HG03196 (cell line): ENCODE data around the gene GCC2.
"Not testable (repeated sequence)": the region's sequence is repeated elsewhere in the genome, so short reads cannot be mapped to it uniquely, and the experiment has no call there.

ENCODE experiments used
- ATAC-seq: cut with Tn5 transposase; IDR thresholded peaks from one replicate; pipeline ENCODE4 v1.9.1; 2021; ENCODE audit not compliant: unreplicated experiment

GCC2 gene

DNA sequence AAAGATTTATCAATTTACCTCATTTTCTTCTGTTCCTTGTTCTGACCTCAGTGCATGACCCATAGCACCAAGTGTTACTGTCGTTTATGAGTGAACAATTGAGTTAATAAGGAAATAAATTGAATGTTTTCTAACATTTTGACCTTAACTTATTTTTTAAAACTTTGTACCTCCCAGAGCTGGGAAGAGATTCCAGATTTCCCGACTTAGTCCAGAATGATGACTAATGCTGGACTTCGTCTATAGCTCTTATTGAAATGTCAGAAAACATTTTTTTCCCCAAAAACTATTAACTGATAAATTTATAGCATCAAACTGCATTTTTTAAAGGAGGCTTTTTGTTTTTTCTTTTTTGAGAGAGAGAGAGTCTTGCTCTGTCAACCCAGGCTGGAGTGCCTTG is 63.4 kb downstream of the GCC2 start:
- not testable (repeated sequence) for ATAC-seq

DNA sequence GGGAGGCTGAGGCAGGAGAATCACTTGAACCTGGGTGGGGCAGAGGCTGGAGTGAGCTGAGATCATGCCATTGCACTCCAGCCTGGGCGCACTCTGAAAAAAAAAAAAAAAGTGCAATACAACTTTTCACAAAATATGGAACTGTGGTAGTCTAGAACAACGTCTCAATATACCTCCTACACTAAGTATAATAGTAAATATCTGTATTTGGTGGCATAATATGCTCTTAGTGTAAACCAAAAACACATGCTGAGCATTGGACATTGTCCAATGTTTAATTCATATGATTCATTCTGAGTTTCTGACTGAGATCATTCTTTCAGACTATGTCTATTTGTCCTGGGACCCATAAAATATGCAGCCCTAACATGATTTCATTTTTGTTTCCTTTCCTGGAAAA is 65.5 kb downstream of the GCC2 start:
- ATAC-seq, result not testable (repeated sequence)

DNA sequence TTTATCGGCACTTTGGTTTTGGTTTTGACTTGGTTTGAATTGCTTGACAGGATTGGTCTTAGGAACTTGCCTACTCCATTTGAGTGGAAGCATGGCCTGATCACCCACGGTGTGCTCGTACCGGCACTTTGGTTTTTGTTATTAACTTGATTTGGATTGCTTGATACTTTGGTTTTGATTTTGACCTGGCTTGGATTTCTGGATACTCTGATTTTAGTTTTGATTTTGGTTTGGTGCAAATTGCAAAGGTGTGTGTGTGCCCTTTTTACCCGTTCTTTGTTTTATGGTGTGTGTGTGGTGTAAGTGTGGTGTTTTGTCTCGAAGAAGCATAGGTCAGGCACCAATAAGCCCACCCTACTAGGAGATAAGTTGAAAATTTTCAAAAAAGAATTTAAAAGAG is 75.7 kb downstream of the GCC2 start:
- ATAC-seq, result not testable (repeated sequence)

DNA sequence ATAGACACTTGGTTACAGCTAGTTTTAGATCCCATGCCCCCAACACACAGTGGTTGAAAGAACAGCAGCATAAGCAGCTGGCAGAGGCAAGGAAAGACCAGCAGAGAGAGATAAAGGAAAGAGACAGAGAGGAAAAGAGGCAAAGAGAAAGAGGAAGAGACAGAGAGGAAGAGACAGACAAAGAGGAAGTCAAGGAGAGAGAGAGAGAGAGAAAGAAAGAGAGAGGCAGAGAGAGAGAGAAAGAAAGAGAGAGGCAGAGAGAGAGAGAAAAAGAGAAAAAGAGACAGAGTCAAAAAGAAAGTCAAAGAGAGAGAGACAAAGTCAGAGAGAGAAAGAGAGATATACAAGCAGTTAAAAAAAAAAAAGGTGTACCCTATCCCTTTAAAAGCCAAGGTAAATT is 76.3 kb downstream of the GCC2 start:
- ATAC-seq, result not testable (repeated sequence)

DNA sequence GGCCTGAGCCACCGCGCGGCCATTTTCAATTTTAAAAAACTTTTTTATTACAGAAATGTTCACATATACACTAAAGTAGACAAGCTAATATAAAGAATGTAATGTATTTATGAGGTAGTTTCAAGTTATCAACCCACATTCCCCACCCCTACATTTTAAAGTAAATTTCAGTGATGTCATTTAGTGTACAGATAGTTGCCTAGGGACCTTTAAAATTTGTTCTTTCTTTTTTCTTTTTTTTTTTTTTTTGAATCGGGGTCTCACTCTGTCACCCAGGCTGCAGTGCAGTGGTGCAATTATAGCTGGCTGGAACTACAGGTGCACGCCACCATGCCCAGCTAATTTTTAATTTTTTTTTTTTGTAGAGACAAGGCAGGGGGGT is 82.7 kb downstream of the GCC2 start:
- ATAC-seq, result no peak

DNA sequence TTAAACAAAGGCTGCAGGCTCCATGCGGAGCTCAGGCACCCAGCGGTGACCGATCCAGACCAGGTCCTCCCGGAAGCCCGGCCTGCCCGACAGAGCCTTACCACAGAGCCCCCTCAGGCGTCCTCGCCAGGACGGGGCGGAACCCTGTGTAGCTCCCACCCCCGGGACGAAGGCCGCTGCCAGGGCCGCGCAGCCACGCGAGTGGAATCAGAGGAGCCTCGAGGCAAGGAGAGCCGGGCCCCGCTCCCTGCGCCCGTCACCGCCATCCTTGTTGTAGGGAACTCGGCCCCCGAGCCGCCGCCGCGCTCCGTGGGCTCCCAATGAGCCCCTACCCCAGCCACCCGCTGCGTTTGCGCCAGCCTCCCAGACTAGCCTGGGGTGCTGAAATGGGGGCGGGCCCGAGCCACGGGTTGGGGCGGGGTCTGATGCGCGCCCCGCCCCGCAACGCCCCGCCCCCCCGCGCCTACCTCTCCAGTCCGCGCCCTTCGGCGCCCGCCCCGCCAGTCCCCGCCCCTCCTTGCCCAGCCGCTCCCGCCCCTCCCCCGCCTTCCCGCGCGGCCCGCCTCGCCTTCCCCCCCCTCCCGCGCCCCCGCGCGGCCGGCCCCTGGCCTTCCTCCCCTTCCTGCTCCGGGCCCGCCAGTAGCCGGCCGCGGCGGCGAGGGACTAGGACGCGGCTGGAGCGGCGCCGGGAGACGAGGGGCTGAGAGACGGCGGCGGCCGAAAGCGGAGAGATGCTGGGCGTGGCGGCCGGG is 85.0 kb downstream of the GCC2 start, which contains the start of gene LIMS1:
LIMS1 (plus strand) TSS at position 639 of the 752 bp plus-strand sequence; CDS start at position 732, 93 bp downstream.
- peak; percentile 91 for ATAC-seq

DNA sequence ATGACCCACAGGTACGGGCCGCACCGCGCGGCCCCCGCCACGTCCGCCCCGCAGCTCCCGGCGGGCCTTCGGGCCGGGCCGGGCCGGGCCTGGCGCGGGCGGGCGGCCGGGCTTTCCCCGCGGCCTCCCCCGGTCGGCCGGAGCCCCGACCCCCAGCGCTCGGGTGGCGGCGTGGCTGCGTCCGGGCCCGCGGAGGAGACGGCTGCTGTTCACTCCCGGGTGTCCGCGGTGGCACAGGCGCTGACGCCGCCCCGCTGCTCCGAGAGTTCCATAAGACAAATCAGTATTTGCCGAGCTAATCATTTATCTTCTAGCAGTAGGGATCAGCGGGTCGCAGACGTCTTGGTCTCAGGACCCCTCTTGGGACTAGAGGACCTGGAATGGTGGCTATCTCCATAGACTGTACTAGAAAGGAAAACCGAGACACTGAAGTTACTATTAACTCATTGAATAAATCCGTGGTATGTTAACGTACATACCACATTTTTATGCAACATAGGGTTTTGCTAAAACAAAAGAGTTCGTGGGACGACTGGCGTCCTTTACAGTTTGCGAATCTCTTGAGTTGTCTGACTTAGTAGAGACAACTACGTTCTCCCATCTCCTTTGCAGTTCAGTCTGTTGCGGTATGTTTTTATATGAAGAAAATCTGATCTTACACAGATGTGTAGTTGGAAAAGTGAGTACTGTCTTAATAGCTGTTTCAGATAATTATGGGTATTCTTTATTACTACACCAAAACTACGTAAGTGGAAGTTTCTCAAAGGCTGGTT is 85.8 kb downstream of the GCC2 start:
- peak; percentile 41 for ATAC-seq

DNA sequence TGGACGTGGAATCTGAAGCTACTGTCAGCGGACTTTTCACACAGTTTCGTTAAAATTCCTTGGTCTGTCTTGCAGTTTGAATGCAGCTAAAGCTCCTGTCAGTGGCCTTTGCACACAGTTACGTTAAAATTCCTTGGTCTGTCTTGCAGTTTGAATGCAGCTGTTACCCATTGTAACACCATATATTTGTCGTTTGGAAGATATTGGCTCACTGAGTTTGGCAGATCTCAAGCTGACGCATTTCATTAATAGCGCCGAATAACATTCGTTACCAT is 86.3 kb downstream of the GCC2 start:
- ATAC-seq, result no peak

DNA sequence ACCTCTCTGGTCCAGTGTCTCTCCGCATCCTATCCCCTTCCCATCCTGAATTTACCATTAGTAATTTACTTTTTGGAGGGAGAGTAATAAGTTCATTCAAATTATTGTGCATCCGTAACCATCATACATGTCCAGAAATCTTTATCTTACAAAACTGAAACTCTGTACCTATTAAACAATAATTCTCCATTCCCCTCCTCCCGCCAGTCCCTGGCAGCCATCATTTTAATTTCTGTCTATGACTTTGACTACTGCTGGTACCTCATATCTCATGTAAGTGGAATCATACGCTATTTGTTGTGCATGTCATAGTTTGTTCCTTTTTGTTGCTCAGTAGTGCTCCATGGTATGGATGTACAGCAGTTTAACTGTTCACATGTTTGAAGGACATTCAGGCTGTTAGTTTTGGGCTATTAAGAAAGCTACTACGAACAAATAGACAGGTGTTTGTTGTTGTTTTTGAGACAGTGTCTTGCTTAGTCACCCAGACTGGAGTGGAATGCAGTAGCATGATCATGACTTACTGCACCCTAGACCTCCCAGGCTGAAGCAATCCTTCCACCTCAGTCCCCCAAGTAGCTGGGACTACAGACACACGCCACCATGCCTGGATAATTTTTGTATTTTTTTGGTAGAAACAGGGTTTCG is 87.3 kb downstream of the GCC2 start:
- no peak for ATAC-seq

DNA sequence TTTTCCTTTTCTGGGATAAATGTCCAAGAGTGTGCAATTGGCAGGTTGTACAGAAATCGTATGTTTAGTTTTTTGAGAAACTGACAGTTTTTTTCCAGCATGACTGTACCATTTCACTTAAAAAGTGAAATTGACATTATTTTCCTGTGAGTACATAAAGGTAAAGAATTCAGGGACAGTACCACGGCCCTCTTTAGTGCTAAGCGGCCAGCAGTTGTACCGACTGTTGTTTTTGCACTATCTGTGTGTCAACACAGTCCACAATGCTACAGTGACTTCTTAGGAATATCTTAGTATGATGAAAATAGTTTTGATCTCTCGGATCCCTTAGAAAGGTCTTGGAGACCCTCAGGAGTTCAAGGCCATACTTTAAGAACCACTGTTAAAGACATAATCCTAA is 87.9 kb downstream of the GCC2 start:
- no peak for ATAC-seq

DNA sequence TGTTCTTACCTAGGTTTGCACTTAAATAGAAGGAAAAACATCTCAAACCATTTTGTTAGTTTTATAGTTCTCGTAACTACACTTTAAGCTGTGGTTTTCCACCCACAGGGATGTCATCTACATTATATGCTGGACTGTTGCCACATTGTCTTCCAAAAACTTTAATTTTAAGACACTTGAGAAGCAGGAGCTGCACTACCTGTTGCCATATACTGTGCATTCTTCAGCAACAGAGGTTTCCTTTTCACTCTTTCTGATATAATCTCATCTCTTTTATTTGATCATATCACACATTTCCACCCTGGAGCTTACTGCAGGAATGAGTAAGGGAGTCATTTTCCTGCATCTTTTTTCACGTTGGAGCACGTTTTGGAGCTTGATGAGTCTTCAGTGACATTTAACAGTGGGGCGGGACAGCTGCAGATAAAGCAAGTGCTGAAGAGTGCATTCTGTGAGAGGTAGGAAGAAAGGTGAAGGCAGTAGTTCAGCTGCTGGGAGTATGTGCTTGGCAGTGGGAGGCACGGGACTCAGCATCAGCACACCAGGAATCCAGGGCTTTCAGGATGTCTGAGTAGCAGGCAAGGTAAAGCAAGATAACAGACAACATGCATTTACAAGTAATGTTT is 89.1 kb downstream of the GCC2 start:
- no peak for ATAC-seq

DNA sequence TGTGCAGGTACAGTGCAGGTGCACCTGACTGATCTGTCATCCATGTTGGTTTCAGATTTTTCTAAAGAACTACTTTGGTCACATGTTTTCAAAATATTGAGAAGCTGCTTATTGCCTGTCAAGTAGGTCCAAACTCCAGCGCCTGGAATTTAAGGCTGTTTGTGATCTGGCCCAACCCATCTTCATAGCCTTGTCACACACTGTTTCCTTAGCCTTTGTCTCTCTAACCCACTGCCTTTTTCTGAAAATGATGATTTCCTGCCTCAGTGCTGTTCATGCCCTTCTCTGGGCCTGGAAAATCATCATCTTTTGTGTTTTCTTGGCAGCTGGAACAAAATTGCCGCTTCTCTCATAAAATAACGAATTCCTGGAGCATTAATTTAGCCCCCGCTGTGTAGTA is 92.4 kb downstream of the GCC2 start:
- ATAC-seq, result no peak

DNA sequence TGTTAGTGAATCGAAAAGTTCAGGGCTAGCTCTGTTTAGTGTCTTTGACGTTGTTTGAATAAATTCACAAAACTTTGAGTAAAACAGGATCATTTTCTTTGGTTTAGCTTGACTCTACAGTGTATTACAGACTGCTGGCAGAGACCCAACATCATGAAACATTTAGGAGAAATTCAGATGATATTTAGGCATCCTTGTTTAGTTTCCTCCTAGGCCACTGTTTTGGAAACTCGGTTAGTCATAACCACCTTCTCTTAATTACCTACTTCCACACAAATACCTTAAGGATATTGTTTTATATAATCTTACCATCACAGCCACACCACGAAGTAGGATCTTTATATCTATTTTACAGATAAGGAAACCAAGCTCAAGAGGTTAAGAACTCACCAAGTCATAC is 93.1 kb downstream of the GCC2 start:
- ATAC-seq, result no peak

DNA sequence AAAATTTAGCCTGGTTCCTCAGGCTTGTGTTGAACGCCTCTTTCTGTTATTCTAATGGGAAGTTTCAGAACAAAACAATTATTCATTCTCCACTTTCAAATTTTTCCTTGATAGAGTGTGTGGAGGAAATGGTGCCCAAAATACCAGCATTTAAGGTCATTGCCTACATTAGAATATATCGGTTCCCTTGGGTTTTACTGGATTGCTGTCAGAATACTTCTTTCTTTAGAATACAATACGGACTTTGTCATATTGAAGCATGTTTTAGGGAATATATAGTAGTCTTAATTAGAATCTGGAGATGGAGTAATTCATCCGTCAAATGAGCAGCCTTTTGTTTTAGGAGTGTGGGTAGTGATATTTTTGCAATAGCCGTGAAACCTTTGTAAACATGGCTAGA is 98.6 kb downstream of the GCC2 start:
- no peak for ATAC-seq

DNA sequence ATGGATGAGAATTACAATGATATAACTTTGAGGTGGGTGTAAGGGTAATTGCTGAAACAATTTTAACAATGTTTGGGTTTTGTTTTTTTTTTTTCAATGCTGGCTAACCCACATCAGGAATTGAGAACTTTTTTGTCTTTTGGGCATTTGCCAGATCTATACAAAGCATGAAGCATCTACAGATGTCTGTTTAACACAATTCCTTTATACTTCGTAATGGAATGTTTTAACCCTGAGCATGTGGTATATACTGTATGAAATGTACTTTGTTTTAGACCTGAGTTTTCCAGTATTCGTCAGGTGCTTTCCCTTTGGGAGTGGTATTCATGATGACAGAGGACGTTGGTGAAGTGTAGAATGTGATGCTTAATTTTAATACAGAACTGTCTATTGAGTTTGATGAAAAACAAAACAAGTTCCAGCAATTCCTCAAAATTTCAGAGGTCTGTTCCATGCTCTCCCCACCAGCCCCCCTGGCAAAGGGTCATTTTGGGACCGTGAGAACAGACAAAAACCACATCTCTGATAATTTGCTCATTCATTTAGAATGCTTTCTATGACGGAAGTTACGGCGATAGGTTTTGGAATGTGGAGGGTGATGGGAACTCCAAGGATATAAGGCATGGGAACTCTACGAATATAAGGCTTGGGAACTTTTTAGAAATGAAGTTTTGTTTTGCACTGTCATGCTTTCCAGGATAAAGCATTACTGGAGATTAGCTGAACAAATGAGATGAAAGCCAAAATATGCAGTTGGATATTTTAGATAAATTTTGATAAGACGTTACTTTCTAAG is 99.4 kb downstream of the GCC2 start:
- no peak for ATAC-seq

DNA sequence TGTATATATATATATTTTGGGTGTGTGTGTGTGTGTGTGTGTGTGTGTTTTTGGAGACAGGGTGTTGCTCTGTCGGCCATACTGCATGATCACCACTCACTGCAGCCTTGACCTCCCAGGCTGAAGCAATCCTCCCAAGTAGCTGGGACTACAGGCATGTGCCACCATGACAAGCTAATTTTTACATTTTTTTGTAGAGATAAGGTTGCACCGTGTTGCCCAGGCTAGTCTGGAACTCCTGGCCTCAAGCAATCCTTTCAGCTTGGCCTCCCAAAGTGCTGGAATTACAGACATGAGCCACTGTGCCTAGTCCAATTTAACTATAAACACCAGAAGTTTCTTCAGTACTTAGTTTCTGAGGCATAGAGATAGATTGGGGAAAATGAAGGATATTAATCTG is 103.6 kb downstream of the GCC2 start:
- no peak for ATAC-seq

DNA sequence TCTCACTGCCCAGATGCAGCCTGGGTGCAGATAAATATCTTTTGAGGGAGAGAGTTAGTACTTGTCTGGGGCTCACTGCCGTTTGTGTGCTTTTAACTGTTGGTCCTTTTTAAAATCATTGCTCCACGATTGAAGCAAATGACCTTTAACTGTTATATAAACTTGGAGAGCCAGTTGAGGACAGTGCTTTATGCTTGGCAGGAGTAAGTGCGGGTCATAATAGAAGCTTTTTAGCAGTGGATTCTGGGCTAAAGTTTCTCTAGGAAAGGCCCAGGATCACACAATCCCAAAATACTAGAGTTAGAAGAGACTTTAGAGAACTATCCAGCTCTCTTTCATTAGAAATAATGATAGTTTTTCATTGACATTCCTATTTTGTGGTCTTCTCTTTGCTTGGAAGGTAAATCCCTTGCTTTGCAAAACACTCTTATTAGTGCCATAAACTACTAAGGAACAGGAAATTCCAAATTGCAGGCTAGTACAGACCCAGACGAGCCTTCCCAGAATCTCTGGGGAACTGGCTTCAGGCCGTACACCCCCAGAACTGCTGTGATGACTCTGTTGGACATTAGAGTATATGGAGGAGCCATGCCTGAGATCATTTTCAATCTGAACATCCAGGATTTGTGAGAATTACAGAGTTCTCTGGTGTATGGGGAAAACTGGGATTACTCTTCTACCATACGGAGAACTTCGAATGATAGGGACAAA is 104.4 kb downstream of the GCC2 start:
- no peak for ATAC-seq

DNA sequence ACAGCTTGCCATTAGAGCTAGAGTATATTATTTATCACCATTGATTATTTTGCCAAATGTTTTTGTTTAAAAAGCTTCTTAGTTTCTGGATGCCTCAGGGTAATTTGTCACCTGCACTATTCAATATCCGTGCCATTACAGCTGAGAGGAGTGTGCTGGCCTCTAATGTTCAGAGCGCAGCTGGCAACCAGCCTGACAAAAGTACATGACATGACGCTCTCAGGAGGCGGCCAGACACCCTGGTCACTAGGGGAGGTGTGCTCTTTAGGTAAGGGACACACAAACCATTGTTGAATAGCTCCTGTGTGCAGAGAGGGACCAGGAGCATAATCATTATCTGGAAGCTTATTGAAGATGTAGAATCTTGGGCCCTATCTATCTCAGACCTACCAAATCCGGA is 105.5 kb downstream of the GCC2 start:
- ATAC-seq, result no peak

DNA sequence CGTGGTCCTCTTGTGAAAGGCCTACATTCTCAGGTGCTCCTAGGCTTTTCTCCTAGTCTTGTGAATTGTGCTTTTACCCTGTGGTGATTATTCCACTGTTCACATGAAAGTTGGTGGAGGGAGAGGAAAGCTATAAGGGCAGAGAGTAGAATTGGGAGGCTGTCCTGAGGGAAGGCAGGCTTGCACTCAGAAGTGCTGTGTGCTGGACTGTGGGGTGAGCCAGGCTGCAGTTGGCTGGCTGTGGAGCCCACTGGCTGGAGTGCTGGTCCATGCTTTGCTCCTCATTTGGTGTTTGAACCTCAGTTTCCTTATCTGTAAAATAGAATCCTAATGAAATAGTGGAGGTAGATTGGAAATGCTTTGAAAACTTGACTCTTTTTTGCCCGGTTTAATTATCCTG is 106.6 kb downstream of the GCC2 start:
- ATAC-seq, result no peak

DNA sequence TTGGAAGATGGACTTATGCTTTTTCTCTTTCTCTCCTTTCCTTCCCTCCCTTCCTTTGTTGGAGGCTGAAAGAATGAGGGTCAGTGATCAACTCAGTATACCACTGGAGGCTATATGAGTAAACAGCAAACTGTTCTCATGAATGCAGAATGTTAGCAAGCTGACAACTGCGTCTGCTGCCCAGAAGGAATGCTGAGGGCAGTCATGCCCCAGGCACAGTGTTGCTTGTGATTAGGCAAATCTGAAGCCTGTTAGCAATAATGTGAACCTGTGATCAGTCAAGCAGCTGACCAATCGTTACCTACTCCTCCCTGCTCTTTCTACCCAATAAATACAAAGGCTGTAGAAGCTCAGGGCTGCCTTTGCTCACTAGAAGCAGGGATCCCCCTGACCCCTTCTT is 107.6 kb downstream of the GCC2 start:
- ATAC-seq, result not testable (repeated sequence)
